Glutamatergic neuron (in vitro differentiated cells): ENCODE results near the gene PSMD2. TPM values are rescaled to one million over a fixed set of nuclear protein-coding genes. Genes with fewer than 3 reads are reported as not detected.
A peak's percentile ranks its signal among the peaks of the same experiment; 100 is the strongest.

Experiments used
- DNase-seq: peaks from one replicate; pipeline ENCODE4 v3.0.0; 2022
- H3K27ac Mint-ChIP-seq: one replicate; pipeline ENCODE4 v1.8.0; 2020; ENCODE audit warnings: mild to moderate bottlenecking, mixed read lengths, inconsistent platforms; ENCODE audit not compliant: unreplicated experiment
- H3K27me3 Mint-ChIP-seq: one replicate; pipeline ENCODE4 v1.8.0; 2020; ENCODE audit warnings: mild to moderate bottlenecking, moderate library complexity, mixed read lengths, inconsistent platforms; ENCODE audit not compliant: unreplicated experiment
- H3K36me3 Mint-ChIP-seq: one replicate; pipeline ENCODE4 v1.8.0; 2020; ENCODE audit warnings: mild to moderate bottlenecking, mixed read lengths, inconsistent platforms; ENCODE audit not compliant: unreplicated experiment
- H3K4me1 Mint-ChIP-seq: one replicate; pipeline ENCODE4 v1.8.0; 2020; ENCODE audit warnings: mild to moderate bottlenecking, low read depth, mixed read lengths, inconsistent platforms; ENCODE audit not compliant: unreplicated experiment
- H3K4me3 Mint-ChIP-seq: one replicate; pipeline ENCODE4 v1.8.0; 2020; ENCODE audit warnings: mild to moderate bottlenecking, mixed read lengths, inconsistent platforms; ENCODE audit not compliant: unreplicated experiment
- H3K9me3 Mint-ChIP-seq: one replicate; pipeline ENCODE4 v1.8.0; 2020; ENCODE audit warnings: mild to moderate bottlenecking, moderate library complexity, mixed read lengths, inconsistent platforms; ENCODE audit not compliant: unreplicated experiment
- total RNA-seq: library from RNA; stranded (reverse); fragmentation: NEBNext Ultra II Directional; extraction: Animal tissue kit (Norgen Biotek cat#: 25700); gene quantifications from one replicate; pipeline ENCODE4 v1.2.1, GENCODE V29; 2021; ENCODE audit not compliant: unreplicated experiment
- TF ChIP-seq, protein P1 (sequence below): fragments of 200-600 bp; sonication (generic); IDR thresholded peaks from one replicate; pipeline ENCODE4 v1.5.0; 2021; ENCODE audit not compliant: partially characterized antibody, unreplicated experiment

PSMD2 gene
- total RNA-seq, 1 donor from 2014 or later: 338 TPM

DNA sequence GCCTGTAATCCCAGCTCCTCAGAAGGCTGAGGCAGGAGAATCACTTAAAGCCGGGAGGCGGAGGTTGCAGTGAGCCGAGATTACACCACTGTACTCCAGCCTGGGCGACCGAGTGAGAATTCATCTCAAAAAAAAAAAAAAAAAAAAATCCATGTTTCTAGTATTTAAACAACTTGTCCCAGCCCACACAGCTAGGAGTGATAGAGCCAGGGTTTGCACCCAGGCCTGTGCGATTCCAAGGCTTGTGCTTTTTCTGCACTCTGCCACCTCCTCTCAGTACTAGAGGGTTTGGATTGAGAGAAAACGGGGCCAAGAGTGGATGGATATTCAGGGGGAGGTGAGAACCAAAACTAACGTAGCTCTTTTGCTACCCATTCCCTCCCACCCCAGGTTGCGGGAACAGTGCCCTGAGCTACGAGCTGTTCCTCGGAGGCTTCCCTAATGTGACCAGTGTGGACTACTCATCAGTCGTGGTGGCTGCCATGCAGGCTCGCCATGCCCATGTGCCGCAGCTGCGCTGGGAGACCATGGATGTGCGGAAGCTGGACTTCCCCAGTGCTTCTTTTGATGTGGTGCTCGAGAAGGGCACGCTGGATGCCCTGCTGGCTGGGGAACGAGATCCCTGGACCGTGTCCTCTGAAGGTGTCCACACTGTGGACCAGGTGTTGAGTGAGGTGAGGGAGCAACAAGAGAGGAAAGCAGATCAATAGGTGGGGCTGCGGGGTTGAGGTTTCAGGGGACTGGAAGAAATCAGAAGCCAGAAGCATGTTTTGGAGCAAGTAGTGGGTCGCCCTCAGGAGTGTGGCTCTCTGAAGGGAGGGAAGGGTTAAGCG, 41.7 kb upstream of the PSMD2 start:
- Mint-ChIP-seq H3K4me1 (peaks cover 6% of the 10 kb centered on the region), H3K27me3 (peaks cover 27% of the 10 kb centered on the region), H3K4me3 (no peak overlapping the region), H3K27ac (no peak overlapping the region), H3K36me3 (peaks cover 5% of the 10 kb centered on the region), H3K9me3 (peaks cover 18% of the 10 kb centered on the region)
- TF ChIP-seq, protein P1, sequence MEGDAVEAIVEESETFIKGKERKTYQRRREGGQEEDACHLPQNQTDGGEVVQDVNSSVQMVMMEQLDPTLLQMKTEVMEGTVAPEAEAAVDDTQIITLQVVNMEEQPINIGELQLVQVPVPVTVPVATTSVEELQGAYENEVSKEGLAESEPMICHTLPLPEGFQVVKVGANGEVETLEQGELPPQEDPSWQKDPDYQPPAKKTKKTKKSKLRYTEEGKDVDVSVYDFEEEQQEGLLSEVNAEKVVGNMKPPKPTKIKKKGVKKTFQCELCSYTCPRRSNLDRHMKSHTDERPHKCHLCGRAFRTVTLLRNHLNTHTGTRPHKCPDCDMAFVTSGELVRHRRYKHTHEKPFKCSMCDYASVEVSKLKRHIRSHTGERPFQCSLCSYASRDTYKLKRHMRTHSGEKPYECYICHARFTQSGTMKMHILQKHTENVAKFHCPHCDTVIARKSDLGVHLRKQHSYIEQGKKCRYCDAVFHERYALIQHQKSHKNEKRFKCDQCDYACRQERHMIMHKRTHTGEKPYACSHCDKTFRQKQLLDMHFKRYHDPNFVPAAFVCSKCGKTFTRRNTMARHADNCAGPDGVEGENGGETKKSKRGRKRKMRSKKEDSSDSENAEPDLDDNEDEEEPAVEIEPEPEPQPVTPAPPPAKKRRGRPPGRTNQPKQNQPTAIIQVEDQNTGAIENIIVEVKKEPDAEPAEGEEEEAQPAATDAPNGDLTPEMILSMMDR: no peak
- DNase-seq: no peak

DNA sequence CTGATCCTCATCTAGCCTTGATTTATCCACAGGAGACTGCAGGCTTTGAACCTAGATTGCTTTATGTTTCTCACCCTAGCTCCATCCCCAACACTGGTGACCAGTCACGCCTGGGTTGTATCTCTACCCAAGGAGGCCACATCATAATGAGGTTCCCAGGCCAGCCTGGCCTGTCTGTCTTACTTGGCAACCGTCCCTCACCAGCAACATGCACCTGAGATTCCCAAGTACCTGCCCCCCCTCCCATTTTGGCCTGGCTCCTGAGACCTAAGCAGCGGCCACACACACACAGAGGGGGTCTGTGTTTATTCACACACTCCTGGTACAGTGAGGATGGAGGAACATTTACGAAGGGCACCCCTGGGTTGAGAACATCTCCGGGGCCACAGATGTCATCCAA, 40.1 kb upstream of the PSMD2 start:
- H3K9me3 Mint-ChIP-seq: peaks cover 18% of the 10 kb centered on the region
- H3K27ac Mint-ChIP-seq: no peak overlapping the region
- TF ChIP-seq, protein P1: no peak
- peaks cover 6% of the 10 kb centered on the region for H3K4me1 Mint-ChIP-seq
- H3K27me3 Mint-ChIP-seq: peaks cover 31% of the 10 kb centered on the region
- peaks cover 5% of the 10 kb centered on the region for H3K36me3 Mint-ChIP-seq
- DNase-seq: no peak
- H3K4me3 Mint-ChIP-seq: peak overlapping the region; percentile 89

DNA sequence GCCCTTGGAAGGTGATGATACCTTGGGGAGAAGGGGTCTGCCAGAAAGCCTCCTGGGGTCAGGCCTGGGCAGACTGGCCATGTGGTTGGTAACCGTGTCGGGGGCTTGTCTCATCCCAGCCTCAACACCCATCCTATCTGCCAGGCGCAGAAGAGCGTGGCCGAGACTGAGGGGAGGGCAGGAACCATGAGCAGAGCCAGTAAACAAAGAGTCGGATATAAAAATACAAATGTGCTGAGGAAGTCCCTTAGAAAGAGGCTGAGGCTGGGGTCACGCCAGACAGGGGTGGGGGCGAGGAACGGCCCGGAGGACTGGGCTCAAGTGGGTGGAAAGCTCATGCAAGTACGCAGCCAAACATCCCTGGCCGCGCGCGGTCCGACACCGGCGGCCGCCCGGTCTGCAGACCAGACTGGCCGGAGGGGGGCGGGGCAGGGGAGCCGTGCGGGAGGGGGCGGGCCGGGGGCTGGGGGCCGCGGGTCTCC, 39.6 kb upstream of the PSMD2 start:
- DNase-seq: no peak
- Mint-ChIP-seq H3K27ac (peak overlapping the region; percentile 76), H3K27me3 (peaks cover 31% of the 10 kb centered on the region), H3K4me3 (peak overlapping the region; percentile 89), H3K36me3 (peaks cover 5% of the 10 kb centered on the region), H3K4me1 (peaks cover 6% of the 10 kb centered on the region), H3K9me3 (peaks cover 18% of the 10 kb centered on the region)
- TF ChIP-seq, protein P1: no peak

DNA sequence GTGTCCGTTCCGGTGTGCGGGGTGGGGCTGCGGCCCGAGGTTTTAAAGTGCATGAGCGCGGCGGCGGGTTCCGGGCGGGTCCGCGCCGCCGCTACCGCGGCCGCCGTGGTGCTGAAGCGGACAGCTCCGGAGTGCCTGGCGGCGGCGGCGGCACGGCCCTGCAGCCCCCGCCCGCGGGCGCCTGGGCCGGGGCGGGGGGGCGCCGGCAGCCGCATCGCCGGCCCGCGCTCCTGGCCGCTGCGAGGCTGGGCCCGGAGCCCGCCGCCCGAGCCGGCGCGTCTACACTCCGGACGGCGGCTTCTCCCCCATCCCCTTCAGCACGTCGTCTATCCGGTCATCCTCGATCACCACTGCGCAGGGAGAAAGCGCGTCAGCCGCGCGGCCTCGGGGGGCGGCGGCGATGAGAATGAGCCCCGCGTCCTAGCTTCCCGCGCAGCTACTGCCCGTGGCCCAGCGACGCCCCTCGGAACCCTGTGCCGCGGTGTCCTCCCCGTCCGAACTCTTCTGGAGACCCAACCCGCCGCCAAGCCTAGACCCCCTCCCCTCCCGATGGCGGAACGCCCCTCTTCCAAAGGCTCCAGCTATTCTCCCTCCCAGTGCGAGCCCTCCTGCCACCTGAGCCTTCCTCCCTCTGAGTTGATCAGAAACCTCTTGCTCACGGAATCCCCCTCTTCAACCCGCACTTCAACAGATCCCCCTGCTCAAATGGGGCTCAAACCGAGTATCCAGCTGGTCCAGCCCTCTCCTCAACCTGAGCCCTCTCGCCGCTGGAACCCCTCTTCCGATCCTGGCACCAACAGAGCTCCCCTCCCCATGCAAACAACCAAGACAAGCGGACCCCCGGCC, 38.9 kb upstream of the PSMD2 start:
- peak; percentile 54 for DNase-seq

More for the DNA sequence above, 38.9 kb upstream of the PSMD2 start:
- H3K9me3 Mint-ChIP-seq: peaks cover 18% of the 10 kb centered on the region
- H3K27me3 Mint-ChIP-seq: peaks cover 31% of the 10 kb centered on the region
- peaks cover 6% of the 10 kb centered on the region for H3K4me1 Mint-ChIP-seq
- peak overlapping the region; percentile 91 for H3K4me3 Mint-ChIP-seq
- H3K36me3 Mint-ChIP-seq: peaks cover 5% of the 10 kb centered on the region
- H3K27ac Mint-ChIP-seq: peak overlapping the region; percentile 74
- TF ChIP-seq, protein P1: no peak
